ENCODE results near the gene CACNA1D.

The CACNA1D gene

GRCh38 chr3:53764026-53764775 is 269.8 kb downstream of the CACNA1D start:
- DNase-seq = no peak

DNA sequence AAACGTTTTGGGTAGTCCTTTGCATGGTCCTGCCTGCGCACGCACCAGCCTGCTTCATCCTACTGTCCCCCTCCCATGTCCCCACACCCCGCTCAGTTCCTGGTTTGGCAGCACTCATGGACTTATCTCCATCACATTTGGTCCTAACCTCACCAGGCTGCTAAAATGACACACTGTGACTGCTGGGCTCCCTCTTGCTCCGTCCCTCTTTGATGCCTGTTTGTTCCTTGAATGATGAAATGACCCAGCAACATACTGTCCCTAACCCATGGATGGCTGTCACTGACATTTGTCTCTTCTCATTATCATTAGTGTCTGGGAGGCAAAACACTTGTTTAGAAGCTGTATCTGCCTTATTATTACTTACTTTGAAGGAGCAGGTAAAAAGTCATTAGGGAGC is 271.3 kb downstream of the CACNA1D start:
- no peak for DNase-seq

DNA sequence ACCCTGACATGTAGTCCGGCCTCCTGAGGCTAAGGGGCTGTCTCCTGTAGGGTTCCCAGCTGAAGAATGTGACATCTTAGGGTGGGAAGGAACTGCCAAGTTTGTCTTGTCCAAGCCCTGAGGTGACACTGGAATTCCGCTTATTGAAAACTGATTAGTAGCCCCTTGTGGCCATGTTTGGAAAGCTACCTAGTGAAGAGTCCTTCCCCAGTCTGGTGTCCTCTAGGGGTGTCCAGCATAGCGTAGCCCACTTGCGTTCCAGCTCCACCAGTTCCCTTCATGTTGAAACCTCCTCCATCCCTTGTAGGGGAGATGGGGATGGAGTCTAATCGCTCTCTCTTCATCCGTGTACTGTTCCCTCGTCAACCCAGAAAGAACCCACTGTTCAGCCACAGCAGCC is 272.3 kb downstream of the CACNA1D start:
- no peak for DNase-seq

DNA sequence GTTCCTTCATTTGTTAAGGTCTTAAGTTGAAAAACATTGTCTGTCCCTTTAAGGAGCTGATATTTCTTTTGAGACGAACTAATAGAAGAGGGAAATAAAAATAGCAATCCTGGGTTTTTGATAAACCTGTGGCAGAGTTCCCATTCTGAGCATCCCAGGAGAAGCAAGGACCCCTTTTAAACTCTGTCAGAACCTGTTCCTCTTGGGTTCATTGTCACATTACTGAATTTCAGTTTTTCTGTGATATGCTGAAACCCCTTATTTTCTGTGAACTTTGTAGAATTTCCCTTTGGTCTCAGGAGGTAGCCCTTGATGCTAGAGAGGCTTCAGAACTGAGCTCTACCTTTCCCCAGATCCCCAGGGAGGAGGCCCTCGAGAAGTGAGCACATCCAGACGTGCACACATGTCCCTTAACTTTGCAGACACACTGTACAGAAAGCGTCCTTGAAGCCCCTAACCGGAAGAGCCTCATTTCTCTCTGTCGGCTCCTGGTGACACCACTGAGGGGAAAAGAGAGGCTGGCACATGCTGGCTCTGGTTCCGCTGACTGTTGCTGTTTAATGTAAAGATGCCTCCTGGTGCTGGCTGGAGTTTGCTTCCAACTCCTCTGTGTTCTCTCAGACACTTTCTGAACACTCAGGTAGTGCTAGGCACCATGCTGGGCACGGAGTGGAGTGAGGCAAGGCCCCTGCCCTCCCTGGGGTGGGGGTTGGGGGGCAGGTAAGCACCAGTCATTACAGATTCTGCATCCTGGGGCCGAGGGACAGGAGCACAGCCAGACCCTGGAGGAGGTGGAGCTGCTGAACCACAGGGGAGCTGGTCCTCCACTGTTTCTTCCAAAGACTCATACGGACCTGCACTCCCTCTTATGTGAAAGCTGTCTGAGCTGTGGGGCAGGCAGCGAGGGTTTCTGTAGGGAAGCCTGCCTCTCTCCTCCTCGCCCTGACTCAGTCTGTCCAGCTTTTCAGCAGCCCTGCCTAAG is 274.4 kb downstream of the CACNA1D start:
- no peak for DNase-seq

DNA sequence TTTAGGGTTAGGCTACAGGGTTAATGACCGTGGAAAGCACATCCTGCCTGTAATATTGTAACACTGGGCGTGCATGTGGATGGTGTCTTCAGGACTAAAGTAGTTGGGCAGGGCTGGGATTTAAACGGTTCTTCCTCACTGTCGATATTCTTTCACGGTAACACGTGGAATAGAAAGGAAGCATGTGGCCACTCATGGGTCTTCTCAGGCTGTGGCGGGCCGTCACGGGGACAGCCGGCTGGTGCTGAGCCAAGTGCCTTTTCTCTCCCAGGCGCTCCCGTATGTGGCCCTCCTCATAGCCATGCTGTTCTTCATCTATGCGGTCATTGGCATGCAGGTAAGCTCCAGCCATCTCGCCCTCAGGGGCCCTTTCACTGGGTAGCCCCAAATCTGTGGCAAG is 278.2 kb downstream of the CACNA1D start:
- no peak for DNase-seq

GRCh38 chr3:53773021-53773436 is 278.6 kb downstream of the CACNA1D start:
- DNase-seq = no peak

DNA sequence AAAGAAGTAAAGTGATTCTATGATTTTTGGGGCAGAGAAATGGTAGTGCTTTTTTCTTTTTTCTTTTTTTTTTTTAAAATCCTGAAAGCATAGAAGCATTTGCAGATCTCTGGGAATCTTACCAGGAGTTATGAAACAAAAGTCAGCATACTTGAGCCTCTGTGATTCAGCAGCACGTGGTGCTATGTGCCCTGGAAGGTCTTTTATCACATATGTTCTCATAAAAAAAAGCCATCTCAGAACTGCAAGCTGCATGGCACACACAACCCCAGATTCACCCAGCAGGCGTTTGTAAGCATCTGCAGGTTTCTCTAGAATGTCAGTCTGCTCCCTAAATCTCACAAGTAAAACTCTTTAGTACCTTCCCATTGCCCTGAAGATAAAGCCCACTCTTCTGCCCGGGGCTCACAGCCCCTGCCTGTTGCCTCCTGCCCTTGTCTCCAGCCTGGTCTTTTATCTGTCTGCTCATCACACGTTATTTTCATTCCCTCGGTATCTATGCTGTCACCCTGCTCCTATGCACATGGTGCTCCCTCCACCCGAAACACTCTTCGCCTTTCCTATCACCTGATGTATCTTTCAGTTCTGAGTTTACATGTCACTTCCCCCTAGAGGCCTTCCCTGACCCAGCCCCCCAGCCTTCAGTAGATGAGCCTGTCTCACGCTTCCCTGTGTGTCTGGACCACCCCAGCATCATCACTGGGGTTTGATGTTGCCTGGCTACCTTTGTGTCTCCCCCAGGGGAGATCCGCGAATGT is 279.4 kb downstream of the CACNA1D start:
- peak; percentile 6 for DNase-seq

GRCh38 chr3:53774414-53774813 is 280.0 kb downstream of the CACNA1D start:
- DNase-seq = no peak

GRCh38 chr3:53775018-53775417 is 280.6 kb downstream of the CACNA1D start:
- no peak for DNase-seq

GRCh38 chr3:53775834-53776251 is 281.4 kb downstream of the CACNA1D start:
- DNase-seq = no peak

DNA sequence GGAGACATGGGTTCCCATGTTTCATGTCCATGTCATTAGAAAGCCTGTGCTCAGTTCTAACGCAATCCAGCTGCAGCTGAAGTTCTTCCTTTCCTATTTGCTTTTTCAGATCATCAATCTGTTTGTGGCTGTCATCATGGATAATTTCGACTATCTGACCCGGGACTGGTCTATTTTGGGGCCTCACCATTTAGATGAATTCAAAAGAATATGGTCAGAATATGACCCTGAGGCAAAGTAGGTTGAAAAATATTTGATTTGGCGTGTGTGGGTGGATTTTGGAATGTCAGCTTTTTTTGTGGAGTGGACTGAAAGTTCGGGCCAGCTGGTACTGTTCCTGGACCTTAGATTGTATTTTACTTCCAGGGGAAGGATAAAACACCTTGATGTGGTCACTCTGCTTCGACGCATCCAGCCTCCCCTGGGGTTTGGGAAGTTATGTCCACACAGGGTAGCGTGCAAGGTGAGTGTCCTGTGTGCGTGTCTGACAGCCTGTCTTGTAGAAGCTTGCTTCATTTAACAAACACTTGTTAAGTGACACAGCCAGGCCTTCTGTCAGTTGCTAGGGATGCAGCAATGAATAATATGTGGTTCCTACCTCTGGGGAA is 282.2 kb downstream of the CACNA1D start:
- no peak for DNase-seq

- DNase-seq = no peak
Observed at GRCh38 chr3:53777468-53777867, 283.1 kb downstream of the CACNA1D start.

DNA sequence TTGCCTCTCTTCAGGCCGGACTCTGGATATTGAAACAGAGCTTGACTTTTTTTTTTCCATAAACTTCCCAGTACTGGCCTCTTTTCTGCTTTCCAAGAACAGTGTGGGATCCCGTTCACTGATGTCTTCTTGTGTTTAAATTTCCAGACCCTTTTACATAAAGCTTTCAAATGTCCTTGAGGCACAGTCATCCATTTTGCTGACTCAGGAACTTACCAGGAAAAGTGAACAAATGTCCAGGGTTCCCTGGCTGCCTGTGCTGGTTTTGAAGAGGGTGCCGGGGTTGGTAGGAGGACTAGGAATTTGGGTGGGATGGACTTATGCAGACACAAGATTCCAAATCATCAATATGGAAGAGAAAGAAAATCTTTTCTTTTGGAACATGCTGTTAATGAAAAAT is 283.7 kb downstream of the CACNA1D start:
- no peak for DNase-seq

GRCh38 chr3:53780171-53780570 is 285.8 kb downstream of the CACNA1D start:
- DNase-seq = no peak

DNA sequence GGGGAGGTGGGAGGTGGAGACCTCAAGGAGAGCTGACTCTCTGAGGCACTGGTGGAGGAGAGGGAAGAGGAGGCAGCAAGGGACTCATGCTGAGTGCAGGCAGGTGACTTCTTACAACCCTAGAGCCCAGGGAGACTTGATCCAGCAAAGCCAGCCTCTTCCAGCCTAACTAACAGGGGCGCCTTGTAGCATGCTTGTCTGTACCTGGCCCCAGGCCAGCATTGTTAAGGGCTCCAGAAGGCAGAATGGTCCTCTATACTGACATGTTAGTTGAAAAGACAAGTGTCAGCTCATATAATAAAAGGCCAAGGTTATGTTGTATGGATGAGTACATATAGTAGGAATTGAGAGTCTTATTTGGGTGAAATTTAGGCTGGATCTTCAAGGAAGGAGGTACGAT is 286.4 kb downstream of the CACNA1D start:
- no peak for DNase-seq

- no peak for DNase-seq
Observed at GRCh38 chr3:53787016-53787415, 292.6 kb downstream of the CACNA1D start.

GRCh38 chr3:53788038-53788437 is 293.6 kb downstream of the CACNA1D start:
- no peak for DNase-seq

DNA sequence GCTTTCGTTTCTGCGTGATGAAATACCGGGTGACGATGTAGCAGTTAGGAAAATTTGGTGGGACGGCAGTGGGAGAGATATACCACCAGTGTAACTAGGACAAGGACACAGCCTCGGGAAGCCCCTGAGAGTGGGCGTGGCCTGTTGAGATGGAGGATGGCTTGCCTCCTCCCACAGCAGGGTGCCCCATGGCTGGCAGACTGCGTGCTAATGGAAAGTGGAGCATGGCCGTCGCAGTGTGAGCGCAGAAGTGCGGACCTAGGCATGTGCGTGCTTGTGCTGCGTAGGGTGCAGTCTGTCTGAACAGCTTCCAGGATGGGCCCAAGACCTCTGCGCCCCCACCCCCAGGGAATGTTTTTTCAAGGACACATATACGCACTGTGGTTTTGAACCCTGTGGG is 295.0 kb downstream of the CACNA1D start:
- no peak for DNase-seq

GRCh38 chr3:53790470-53790869 is 296.1 kb downstream of the CACNA1D start:
- no peak for DNase-seq

GRCh38 chr3:53791317-53791716 is 296.9 kb downstream of the CACNA1D start:
- DNase-seq = no peak

DNA sequence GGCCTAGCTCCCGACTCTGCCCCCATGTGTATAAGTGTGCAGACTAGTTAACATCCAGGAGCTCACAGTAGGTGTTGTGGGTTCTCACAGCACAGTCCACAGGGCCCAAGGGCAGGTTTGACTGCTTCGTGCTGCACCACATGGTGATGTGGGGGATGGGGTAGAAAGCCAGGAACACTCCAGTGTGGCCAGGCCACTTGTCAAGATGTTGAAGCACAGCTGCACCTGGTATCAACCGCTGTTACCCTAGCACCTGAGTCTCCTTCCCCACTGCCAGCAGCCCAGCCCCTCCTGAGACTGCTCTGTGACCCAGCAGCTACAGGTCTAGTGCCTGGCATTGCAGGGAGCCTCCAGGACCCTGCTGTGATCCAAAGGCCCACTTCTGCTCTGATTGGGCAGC is 298.5 kb downstream of the CACNA1D start:
- no peak for DNase-seq

GRCh38 chr3:53794597-53794996 is 300.2 kb downstream of the CACNA1D start:
- no peak for DNase-seq

DNA sequence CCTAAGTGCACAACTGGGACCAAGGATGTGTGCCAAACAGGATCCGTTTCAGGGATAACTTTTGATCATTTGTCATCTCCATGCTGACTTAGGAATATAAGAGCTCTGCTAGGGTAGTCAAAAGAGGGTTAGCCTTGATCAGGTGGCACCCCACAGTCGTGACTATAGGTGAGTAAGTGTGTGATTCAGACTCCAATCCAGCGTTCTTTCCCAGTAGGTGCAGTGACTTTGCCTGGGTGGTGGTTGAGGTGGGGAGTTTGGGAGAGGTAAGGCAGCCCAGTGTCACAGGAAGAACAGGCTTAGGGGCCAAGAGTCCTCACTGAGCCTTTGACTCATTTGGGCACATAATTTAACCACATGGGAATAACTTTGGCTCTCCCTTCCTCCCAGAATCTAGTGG is 300.8 kb downstream of the CACNA1D start:
- DNase-seq = no peak
